Endodermal cell (in vitro differentiated cells): ENCODE data around the gene STX17. TPM values are rescaled to one million over a fixed set of nuclear protein-coding genes. Genes with fewer than 3 reads are reported as not detected.

Experiments used
- DNase-seq: peaks from one replicate; pipeline ENCODE4 v3.0.0-alpha.2; 2017
- H3K27ac ChIP-seq: 2 replicates; pipeline ENCODE4 v1.5.1; 2013; ENCODE audit warnings: mild to moderate bottlenecking, low read depth, low read length, moderate library complexity
- H3K27me3 ChIP-seq: 2 replicates; pipeline ENCODE4 v1.6.1; 2013; ENCODE audit warnings: mild to moderate bottlenecking, low read length, moderate library complexity; ENCODE audit not compliant: insufficient read depth, control insufficient read depth, poor library complexity, severe bottlenecking
- H3K36me3 ChIP-seq: 2 replicates; pipeline ENCODE4 v1.7.0; 2013; ENCODE audit warnings: mild to moderate bottlenecking, low read length, moderate library complexity; ENCODE audit not compliant: control insufficient read depth, insufficient read depth
- H3K4me1 ChIP-seq: one replicate; pipeline ENCODE4 v1.7.0; 2013; ENCODE audit warnings: low read length; ENCODE audit not compliant: control insufficient read depth, insufficient read depth
- H3K4me3 ChIP-seq: 2 replicates; pipeline ENCODE4 v1.5.1; 2013; ENCODE audit warnings: mild to moderate bottlenecking, low read length, moderate library complexity
- H3K9ac ChIP-seq: 2 replicates; pipeline ENCODE4 v1.6.1; 2013; ENCODE audit warnings: mild to moderate bottlenecking, low read length, moderate library complexity; ENCODE audit not compliant: poor library complexity, severe bottlenecking; ENCODE audit errors: extremely low read depth
- H3K9me3 ChIP-seq: 2 replicates; pipeline ENCODE4 v1.6.1; 2013; ENCODE audit warnings: mild to moderate bottlenecking, low read length, moderate library complexity; ENCODE audit not compliant: control insufficient read depth
- H3K27ac Mint-ChIP-seq: 2 replicates; pipeline ENCODE4 v1.8.0; 2020; ENCODE audit warnings: mixed read lengths
- H3K27me3 Mint-ChIP-seq: 2 replicates; pipeline ENCODE4 v1.8.0; 2021; ENCODE audit warnings: mild to moderate bottlenecking, mixed read lengths; ENCODE audit not compliant: insufficient read depth
- H3K36me3 Mint-ChIP-seq: 2 replicates; pipeline ENCODE4 v1.8.0; 2020; ENCODE audit warnings: low read depth, mixed read lengths
- H3K4me1 Mint-ChIP-seq: 2 replicates; pipeline ENCODE4 v1.8.0; 2020; ENCODE audit warnings: mixed read lengths
- H3K4me3 Mint-ChIP-seq: 2 replicates; pipeline ENCODE4 v1.8.0; 2020; ENCODE audit warnings: mild to moderate bottlenecking, moderate library complexity, mixed read lengths
- H3K9me3 Mint-ChIP-seq: 2 replicates; pipeline ENCODE4 v1.8.0; 2020; ENCODE audit warnings: mild to moderate bottlenecking, mixed read lengths
- CTCF ChIP-seq: fragments of 200-600 bp; sonication (generic); conservative IDR thresholded peaks from 2 replicates; pipeline ENCODE4 v1.5.0; 2021; ENCODE audit warnings: antibody characterized with exemption, mild to moderate bottlenecking
- WGBS, 2 experiments: methylation state at CpG; one replicate each; pipeline versions ENCODE4 v1.1.5 to v1.1.7; 2013; ENCODE audit warnings: missing lambda C conversion rate in 2 of 2, mixed read lengths in 1 of 2; ENCODE audit not compliant: insufficient coverage in 1 of 2, insufficient read length in 1 of 2; 5-methylcytosine and 5-hydroxymethylcytosine counted together
- total RNA-seq, 2 donors: library from RNA; stranded (reverse); fragmentation: NEBNext Ultra II Directional in 1 of 2; extraction: Animal tissue kit (Norgen Biotek cat#: 25700) in 1 of 2; gene quantifications; 2 replicates in 1 of 2; 3 replicates in 1 of 2; pipeline ENCODE4 v1.2.1, GENCODE V29; 2021

STX17 gene
- total RNA-seq, 2 donors from 2014 or later: 31.6 to 47.4 TPM

GRCh38 chr9:99919930-99920329 is 13.5 kb downstream of the STX17 start:
- no peak for DNase-seq
- peaks cover 26% of the 10 kb centered on the region for H3K4me1 Mint-ChIP-seq

GRCh38 chr9:99921875-99922710 is 15.6 kb downstream of the STX17 start:
- Mint-ChIP-seq H3K36me3 (peaks cover 71% of the 10 kb centered on the region), H3K4me3 (no peak overlapping the region), H3K4me1 (peaks cover 26% of the 10 kb centered on the region), H3K27me3 (no peaks in the 10 kb centered on the region), H3K27ac (peak overlapping the region; percentile 18), H3K9me3 (peaks cover 37% of the 10 kb centered on the region)
- Histone ChIP-seq H3K27me3 (no peaks in the 10 kb centered on the region), H3K27ac (no peak overlapping the region), H3K9me3 (peaks cover 46% of the 10 kb centered on the region), H3K36me3 (peaks cover 41% of the 10 kb centered on the region), H3K4me1 (peaks cover 4% of the 10 kb centered on the region), H3K4me3 (peak overlapping the region; percentile 39), H3K9ac (no peak overlapping the region)
- DNase-seq: no peak
- no peak for TF ChIP-seq CTCF
- WGBS, 2 experiments: 88 to 100% methylated on average over 3 to 4 of the region's 4 CpGs

More at GRCh38 chr9:99919930-99920329, 13.5 kb downstream of the STX17 start:
- H3K4me1 ChIP-seq: peaks cover 4% of the 10 kb centered on the region
- H3K36me3 ChIP-seq: peaks cover 52% of the 10 kb centered on the region
- TF ChIP-seq CTCF: no peak
- H3K27ac ChIP-seq: no peak overlapping the region
- peaks cover 30% of the 10 kb centered on the region for H3K9me3 ChIP-seq
- Mint-ChIP-seq H3K27ac (peak overlapping the region; percentile 28), H3K27me3 (no peaks in the 10 kb centered on the region), H3K4me3 (no peak overlapping the region), H3K36me3 (peaks cover 61% of the 10 kb centered on the region), H3K9me3 (peaks cover 21% of the 10 kb centered on the region)
- H3K4me3 ChIP-seq: no peak overlapping the region
- H3K9ac ChIP-seq: no peak overlapping the region
- H3K27me3 ChIP-seq: no peaks in the 10 kb centered on the region
- 58 to 75% methylated on average over 1 to 2 of the region's 2 CpGs for WGBS, 2 experiments

- Mint-ChIP-seq H3K27ac (no peak overlapping the region), H3K9me3 (peaks cover 37% of the 10 kb centered on the region), H3K4me3 (no peak overlapping the region), H3K27me3 (no peaks in the 10 kb centered on the region), H3K4me1 (peaks cover 26% of the 10 kb centered on the region), H3K36me3 (peaks cover 66% of the 10 kb centered on the region)
- TF ChIP-seq CTCF: no peak
- Histone ChIP-seq H3K9ac (no peak overlapping the region), H3K36me3 (peaks cover 35% of the 10 kb centered on the region), H3K4me3 (peak overlapping the region; percentile 39), H3K27ac (no peak overlapping the region), H3K9me3 (peaks cover 46% of the 10 kb centered on the region), H3K4me1 (peaks cover 4% of the 10 kb centered on the region), H3K27me3 (no peaks in the 10 kb centered on the region)
- no peak for DNase-seq
Observed at GRCh38 chr9:99922711-99923030, 16.2 kb downstream of the STX17 start.
